SHP77 (cell line): ENCODE results near the gene ANKRD13B.

Experiments
- DNase-seq, 2 experiments: peaks; one replicate each; lab custom pipeline; 2025; lab: John Stamatoyannopoulos, UW

ANKRD13B gene

GRCh38 chr17:29581583-29582253 is 11.2 kb upstream of the ANKRD13B start:
- no peak for DNase-seq

GRCh38 chr17:29582254-29582765 is 10.6 kb upstream of the ANKRD13B start:
- no peak for DNase-seq

- no peak for DNase-seq
These were observed 10.2 kb upstream of the ANKRD13B start for GRCh38 chr17:29582772-29583171.

- DNase-seq = no peak
These were observed 9.3 kb upstream of the ANKRD13B start for GRCh38 chr17:29583324-29584248.

GRCh38 chr17:29584452-29585079 is 8.4 kb upstream of the ANKRD13B start:
- DNase-seq = no peak

GRCh38 chr17:29585080-29585751 is 7.7 kb upstream of the ANKRD13B start:
- no peak for DNase-seq

GRCh38 chr17:29586676-29587469 is 6.1 kb upstream of the ANKRD13B start:
- no peak for DNase-seq

GRCh38 chr17:29587591-29587990 is 5.3 kb upstream of the ANKRD13B start:
- no peak for DNase-seq

- DNase-seq = no peak
These were observed 4.8 kb upstream of the ANKRD13B start for GRCh38 chr17:29588017-29588561.

- DNase-seq = peak; percentile 4 to 38
These were observed 4.1 kb upstream of the ANKRD13B start for GRCh38 chr17:29588562-29589411.

GRCh38 chr17:29589524-29590410 is 3.2 kb upstream of the ANKRD13B start, which contains the start of gene GIT1:
Gene GIT1, minus strand, starts transcription at chr17:29589648. Its CDS starts 270 bp downstream, at chr17:29589378.
- DNase-seq = peak; percentile 66 to 82

GRCh38 chr17:29590411-29591145 is 2.4 kb upstream of the ANKRD13B start:
- DNase-seq = peak; percentile 50 to 58

- peak; percentile 64 to 76 for DNase-seq
These were observed 1.7 kb upstream of the ANKRD13B start for GRCh38 chr17:29591146-29591736.

GRCh38 chr17:29591737-29592608 is 959 bp upstream of the ANKRD13B start:
- peak; percentile 82 to 83 for DNase-seq

- DNase-seq = peak; percentile 4 to 17
These were observed 923 bp downstream of the ANKRD13B start for GRCh38 chr17:29593591-29594518.
